PFSK-1 (cell line): ENCODE results near the gene ATP6V0E2.

Experiments used
- FOXP2 ChIP-seq: optimal IDR thresholded peaks from 2 replicates; pipeline ENCODE3; 2011; ENCODE audit warnings: borderline replicate concordance, control low read depth, inconsistent platforms; ENCODE audit not compliant: insufficient read depth; ENCODE audit errors: extremely low read length, extremely low read depth
- POLR2AphosphoS5 ChIP-seq: IDR thresholded peaks from 2 replicates; pipeline ENCODE4 v1.6.1; 2012; ENCODE audit warnings: low read depth, mild to moderate bottlenecking, control low read depth, low read length, moderate library complexity
- SIN3A ChIP-seq: IDR thresholded peaks from 2 replicates; pipeline ENCODE4 v1.6.1; 2012; ENCODE audit warnings: mild to moderate bottlenecking, low read length, moderate library complexity, borderline replicate concordance; ENCODE audit not compliant: insufficient read depth
- TAF1 ChIP-seq: IDR thresholded peaks from 2 replicates; pipeline ENCODE4 v1.6.1; 2012; ENCODE audit warnings: low read length, control low read depth, borderline replicate concordance; ENCODE audit not compliant: insufficient read depth
- TF ChIP-seq, protein P1 (sequence below), 2 experiments: IDR thresholded peaks; 2 replicates each; pipeline versions ENCODE4 v1.6.1 to v1.8.0; 2011 to 2012; ENCODE audit warnings: low read depth in 2 of 2, low read length in 2 of 2, control low read depth in 1 of 2, inconsistent platforms in 1 of 2, mild to moderate bottlenecking in 1 of 2, moderate library complexity in 1 of 2; ENCODE audit not compliant: insufficient read depth in 1 of 2

Gene ATP6V0E2

DNA sequence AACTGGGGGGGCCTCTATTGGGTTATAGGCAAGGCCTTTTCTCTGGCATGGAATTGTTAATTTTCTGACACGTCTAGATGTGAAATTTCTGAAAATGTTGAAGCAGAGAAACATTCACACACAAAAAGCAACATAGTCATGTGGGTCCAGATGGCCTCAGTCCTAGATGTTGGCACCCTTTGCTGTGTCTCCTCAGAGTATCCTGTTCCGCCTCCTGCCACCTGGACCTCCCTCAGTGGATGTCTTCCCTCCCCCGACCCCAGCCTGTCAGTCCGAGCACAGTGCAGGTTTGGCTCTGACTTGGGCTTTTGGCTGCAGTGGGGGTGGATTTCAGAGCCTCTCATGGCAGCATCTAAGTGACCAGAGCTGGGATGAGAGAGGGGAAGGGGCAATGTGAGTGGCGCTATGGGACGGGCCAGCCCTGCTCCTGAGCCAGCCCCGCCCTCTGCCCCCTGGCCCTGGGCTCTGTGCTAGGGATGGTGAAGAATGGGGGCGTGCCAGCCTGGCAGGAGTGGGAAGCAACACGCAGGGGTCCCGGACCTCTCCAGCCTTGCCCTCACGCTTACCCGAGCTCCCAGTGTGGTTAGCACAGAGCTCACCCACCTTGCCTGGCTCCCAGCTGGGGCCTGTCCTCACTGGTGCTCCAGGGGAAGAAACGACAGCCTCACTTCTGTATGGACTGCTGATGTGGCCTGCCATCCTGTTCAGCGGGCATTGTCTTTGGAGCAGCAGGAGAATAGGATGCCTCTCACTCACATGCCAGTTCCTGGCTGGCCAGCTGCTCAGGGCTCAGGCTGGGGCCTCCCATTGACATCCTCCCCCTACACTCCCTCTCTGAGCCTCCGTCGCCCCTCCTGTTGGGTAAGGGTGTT is 6.2 kb downstream of the ATP6V0E2 start:
- TF ChIP-seq, protein P1, sequence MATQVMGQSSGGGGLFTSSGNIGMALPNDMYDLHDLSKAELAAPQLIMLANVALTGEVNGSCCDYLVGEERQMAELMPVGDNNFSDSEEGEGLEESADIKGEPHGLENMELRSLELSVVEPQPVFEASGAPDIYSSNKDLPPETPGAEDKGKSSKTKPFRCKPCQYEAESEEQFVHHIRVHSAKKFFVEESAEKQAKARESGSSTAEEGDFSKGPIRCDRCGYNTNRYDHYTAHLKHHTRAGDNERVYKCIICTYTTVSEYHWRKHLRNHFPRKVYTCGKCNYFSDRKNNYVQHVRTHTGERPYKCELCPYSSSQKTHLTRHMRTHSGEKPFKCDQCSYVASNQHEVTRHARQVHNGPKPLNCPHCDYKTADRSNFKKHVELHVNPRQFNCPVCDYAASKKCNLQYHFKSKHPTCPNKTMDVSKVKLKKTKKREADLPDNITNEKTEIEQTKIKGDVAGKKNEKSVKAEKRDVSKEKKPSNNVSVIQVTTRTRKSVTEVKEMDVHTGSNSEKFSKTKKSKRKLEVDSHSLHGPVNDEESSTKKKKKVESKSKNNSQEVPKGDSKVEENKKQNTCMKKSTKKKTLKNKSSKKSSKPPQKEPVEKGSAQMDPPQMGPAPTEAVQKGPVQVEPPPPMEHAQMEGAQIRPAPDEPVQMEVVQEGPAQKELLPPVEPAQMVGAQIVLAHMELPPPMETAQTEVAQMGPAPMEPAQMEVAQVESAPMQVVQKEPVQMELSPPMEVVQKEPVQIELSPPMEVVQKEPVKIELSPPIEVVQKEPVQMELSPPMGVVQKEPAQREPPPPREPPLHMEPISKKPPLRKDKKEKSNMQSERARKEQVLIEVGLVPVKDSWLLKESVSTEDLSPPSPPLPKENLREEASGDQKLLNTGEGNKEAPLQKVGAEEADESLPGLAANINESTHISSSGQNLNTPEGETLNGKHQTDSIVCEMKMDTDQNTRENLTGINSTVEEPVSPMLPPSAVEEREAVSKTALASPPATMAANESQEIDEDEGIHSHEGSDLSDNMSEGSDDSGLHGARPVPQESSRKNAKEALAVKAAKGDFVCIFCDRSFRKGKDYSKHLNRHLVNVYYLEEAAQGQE (IDR thresholded peaks at IDR 0.05; ENCODE audit: insufficient read depth in 1 of 2, low read depth in 2 of 2, low read length in 2 of 2): no peak
- no peak for TF ChIP-seq TAF1
- TF ChIP-seq POLR2AphosphoS5: no peak
- no peak for TF ChIP-seq SIN3A
- TF ChIP-seq FOXP2: no peak

DNA sequence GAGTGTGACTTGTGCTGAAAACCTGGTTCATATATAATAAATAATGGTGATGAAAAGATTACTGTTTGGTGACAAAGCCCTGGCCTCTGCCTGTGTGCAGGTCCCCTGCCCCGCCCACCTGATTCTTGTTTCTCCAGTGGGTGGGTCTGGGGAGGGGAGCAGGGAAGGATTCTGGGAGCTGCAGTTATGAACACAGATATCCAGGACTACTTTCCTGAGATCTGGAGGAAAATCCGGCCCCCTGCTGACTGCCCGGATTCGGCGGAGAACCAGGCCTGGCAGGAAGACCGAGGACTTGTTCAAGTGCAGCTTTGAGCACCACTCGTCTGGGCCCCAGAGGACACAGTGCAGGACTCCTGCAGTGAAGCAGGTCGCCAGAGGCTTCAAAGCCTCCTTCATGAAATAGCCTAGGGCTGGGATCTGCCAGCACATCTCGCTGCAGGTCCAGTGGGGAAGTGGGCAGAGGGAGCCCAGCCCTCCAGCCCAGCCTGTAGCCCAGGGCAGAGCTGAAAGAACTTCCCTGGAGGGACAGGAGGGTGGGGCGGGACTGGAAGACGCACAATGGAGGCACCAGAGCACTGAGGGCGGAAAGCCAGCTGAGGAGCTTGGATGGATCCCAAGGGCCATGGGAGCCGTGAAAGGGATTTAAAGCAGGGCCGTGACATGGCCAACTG is 7.0 kb downstream of the ATP6V0E2 start:
- TF ChIP-seq SIN3A: no peak
- TF ChIP-seq, protein P1 (IDR thresholded peaks at IDR 0.05; ENCODE audit: insufficient read depth in 1 of 2, low read depth in 2 of 2, low read length in 2 of 2): no peak

GRCh38 chr7:149881328-149882247 is 7.8 kb downstream of the ATP6V0E2 start:
- TF ChIP-seq TAF1: no peak
- TF ChIP-seq, protein P1 (IDR thresholded peaks at IDR 0.05; ENCODE audit: insufficient read depth in 1 of 2, low read depth in 2 of 2, low read length in 2 of 2): no peak
- TF ChIP-seq SIN3A: no peak
- TF ChIP-seq FOXP2: no peak
- TF ChIP-seq POLR2AphosphoS5: no peak

DNA sequence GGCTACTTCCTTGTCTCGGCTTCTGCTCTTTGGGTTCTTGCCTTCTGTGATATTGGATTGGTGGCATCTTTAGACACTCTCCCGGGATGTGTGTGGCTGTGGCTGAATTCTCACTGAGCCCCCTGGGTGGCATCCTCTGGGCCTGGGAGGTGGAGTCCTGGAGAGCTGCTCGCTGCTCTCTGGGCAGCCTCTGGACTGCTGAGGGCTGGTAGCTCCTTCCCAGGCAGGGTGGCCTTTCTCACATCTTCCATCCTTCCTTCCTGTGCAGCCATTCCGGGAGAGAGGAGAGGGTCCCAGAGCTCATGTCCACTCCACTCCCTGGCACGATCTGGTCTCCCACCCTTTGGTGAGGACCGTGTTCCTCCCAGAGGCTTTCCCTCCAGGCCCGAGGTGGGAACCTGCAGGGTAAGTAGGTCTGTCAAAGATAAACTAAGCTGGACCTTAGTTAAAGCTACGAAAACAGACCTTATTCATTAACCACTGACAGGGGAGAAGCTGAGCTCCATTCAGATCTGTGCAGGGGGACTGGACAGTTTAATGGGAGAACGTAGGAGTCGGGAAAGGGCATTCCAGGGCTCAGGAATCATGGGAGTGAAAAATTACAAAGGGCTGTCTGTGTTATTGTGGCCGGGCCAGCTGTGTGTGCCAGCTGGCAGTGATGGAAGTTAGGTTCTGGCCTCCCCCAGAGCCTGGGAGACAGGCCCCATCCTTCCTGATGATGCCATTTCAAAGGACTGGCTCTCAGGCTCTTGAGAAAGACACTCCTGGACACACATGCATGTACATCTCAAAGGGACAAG is 8.7 kb downstream of the ATP6V0E2 start:
- TF ChIP-seq SIN3A (no peak), TAF1 (no peak), POLR2AphosphoS5 (no peak), FOXP2 (no peak)
- TF ChIP-seq, protein P1 (IDR thresholded peaks at IDR 0.05; ENCODE audit: insufficient read depth in 1 of 2, low read depth in 2 of 2, low read length in 2 of 2): no peak
